RKO (cell line): ENCODE measurements around the gene ODAD3.

Experiments used
- DNase-seq: peaks from one replicate; pipeline ENCODE4 v3.0.0-alpha.2; 2016; ENCODE audit warnings: low spot score

Gene ODAD3

GRCh38 chr19:11375143-11375948 lies 59.6 kb downstream of the ODAD3 start:
- peak; percentile 63 for DNase-seq

GRCh38 chr19:11374433-11375142 lies 60.3 kb downstream of the ODAD3 start, which contains the start of gene SWSAP1:
SWSAP1 (plus strand) TSS chr19:11374666; CDS start chr19:11374681, 15 bp downstream.
- DNase-seq = peak; percentile 100

GRCh38 chr19:11373885-11374432 lies 61.0 kb downstream of the ODAD3 start:
- no peak for DNase-seq

GRCh38 chr19:11373166-11373884 lies 61.6 kb downstream of the ODAD3 start:
- DNase-seq = no peak

- DNase-seq = no peak
Measured at GRCh38 chr19:11370744-11371143, 64.2 kb downstream of the ODAD3 start.
